ENCODE results near the gene SH3BP5.

Gene SH3BP5

GRCh38 chr3:15306979-15307359 is 25.4 kb downstream of the SH3BP5 start:
- Histone ChIP-seq H3K27ac (no peak overlapping the region), H3K4me1 (peaks cover 0 to 25% (median 11%) of the 10 kb centered on the region in 4 donors), H3K9me3 (no peaks in the 10 kb centered on the region), H3K36me3 (peaks cover 14 to 32% (median 24%) of the 10 kb centered on the region in 3 donors), H3K4me3 (no peak overlapping the region), H3K27me3 (no peaks in the 10 kb centered on the region)
- intact Hi-C loops (cut with DNase I; ENCODE audit: low total_unique reads), result no loop called here
- TF ChIP-seq, protein P1, sequence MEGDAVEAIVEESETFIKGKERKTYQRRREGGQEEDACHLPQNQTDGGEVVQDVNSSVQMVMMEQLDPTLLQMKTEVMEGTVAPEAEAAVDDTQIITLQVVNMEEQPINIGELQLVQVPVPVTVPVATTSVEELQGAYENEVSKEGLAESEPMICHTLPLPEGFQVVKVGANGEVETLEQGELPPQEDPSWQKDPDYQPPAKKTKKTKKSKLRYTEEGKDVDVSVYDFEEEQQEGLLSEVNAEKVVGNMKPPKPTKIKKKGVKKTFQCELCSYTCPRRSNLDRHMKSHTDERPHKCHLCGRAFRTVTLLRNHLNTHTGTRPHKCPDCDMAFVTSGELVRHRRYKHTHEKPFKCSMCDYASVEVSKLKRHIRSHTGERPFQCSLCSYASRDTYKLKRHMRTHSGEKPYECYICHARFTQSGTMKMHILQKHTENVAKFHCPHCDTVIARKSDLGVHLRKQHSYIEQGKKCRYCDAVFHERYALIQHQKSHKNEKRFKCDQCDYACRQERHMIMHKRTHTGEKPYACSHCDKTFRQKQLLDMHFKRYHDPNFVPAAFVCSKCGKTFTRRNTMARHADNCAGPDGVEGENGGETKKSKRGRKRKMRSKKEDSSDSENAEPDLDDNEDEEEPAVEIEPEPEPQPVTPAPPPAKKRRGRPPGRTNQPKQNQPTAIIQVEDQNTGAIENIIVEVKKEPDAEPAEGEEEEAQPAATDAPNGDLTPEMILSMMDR (IDR thresholded peaks at IDR 0.05), result no peak
- DNase-seq, result peak in 1 of 2 donors; percentile 56

GRCh38 chr3:15305359-15305844 is 27.0 kb downstream of the SH3BP5 start:
- H3K27ac ChIP-seq, result no peak overlapping the region
- DNase-seq, result no peak
- H3K27me3 ChIP-seq, result no peaks in the 10 kb centered on the region
- TF ChIP-seq, protein P1 (IDR thresholded peaks at IDR 0.05), result peak in 1 of 2 experiments; percentile 15
- no peaks in the 10 kb centered on the region for H3K9me3 ChIP-seq
- peaks cover 0 to 24% (median 12%) of the 10 kb centered on the region in 4 donors for H3K4me1 ChIP-seq
- intact Hi-C loops (cut with DNase I; ENCODE audit: low total_unique reads), result no loop called here
- no peak overlapping the region for H3K4me3 ChIP-seq
- H3K36me3 ChIP-seq, result peaks cover 18 to 29% (median 26%) of the 10 kb centered on the region in 3 donors

- peaks cover 18 to 29% (median 26%) of the 10 kb centered on the region in 3 donors for H3K36me3 ChIP-seq
- intact Hi-C loops (cut with DNase I; ENCODE audit: low total_unique reads), result no loop called here
- no peaks in the 10 kb centered on the region for H3K27me3 ChIP-seq
- TF ChIP-seq, protein P1 (IDR thresholded peaks at IDR 0.05), result no peak
- no peaks in the 10 kb centered on the region for H3K9me3 ChIP-seq
- no peak overlapping the region for H3K27ac ChIP-seq
- peaks cover 0 to 24% (median 11%) of the 10 kb centered on the region in 4 donors for H3K4me1 ChIP-seq
- peak in 1 of 2 donors; percentile 55 for DNase-seq
- H3K4me3 ChIP-seq, result no peak overlapping the region
Measured at GRCh38 chr3:15303728-15304127, 28.7 kb downstream of the SH3BP5 start.

GRCh38 chr3:15303216-15303615 is 29.2 kb downstream of the SH3BP5 start:
- H3K9me3 ChIP-seq, result no peaks in the 10 kb centered on the region
- TF ChIP-seq, protein P1 (IDR thresholded peaks at IDR 0.05), result no peak
- no peak for DNase-seq
- no peaks in the 10 kb centered on the region for H3K27me3 ChIP-seq
- H3K4me3 ChIP-seq, result no peak overlapping the region
- intact Hi-C loops (cut with DNase I; ENCODE audit: low total_unique reads), result no loop called here
- H3K4me1 ChIP-seq, result peaks cover 0 to 29% (median 12%) of the 10 kb centered on the region in 4 donors
- H3K36me3 ChIP-seq, result peaks cover 18 to 29% (median 26%) of the 10 kb centered on the region in 3 donors
- H3K27ac ChIP-seq, result no peak overlapping the region

DNA sequence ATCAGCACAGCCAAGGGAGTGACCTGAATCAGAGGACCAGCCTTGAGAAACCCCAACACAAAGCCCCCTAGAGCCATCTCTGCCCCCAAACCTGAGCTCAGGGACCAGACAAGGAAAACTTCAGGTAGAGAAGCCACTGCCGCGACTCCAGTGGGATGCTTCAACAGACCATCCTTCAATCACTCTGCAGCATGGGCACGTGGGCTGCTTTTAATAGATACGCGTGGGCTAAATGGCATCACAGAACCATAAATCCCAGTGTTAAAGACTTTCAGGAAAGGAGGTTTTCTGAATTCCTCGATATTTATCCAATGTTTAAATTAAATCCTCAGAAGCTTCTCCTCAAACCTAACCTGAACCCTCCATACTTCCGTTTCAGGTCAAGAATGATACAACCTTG is 30.6 kb downstream of the SH3BP5 start:
- TF ChIP-seq, protein P1 (IDR thresholded peaks at IDR 0.05), result no peak
- no peak overlapping the region for H3K27ac ChIP-seq
- H3K27me3 ChIP-seq, result no peaks in the 10 kb centered on the region

More for the DNA sequence above, 30.6 kb downstream of the SH3BP5 start:
- Histone ChIP-seq H3K4me3 (no peak overlapping the region), H3K36me3 (peaks cover 18 to 29% (median 26%) of the 10 kb centered on the region in 3 donors), H3K4me1 (peaks cover 0 to 41% (median 16%) of the 10 kb centered on the region in 4 donors), H3K9me3 (no peaks in the 10 kb centered on the region)
- intact Hi-C loops (cut with DNase I; ENCODE audit: low total_unique reads), result no loop called here
- DNase-seq, result peak in 1 of 2 donors; percentile 29
